ENCODE measurements around the gene RPL22.
"Not testable (repeated sequence)": the region's sequence is repeated elsewhere in the genome, so short reads cannot be mapped to it uniquely, and the experiment has no call there.

The RPL22 gene

DNA sequence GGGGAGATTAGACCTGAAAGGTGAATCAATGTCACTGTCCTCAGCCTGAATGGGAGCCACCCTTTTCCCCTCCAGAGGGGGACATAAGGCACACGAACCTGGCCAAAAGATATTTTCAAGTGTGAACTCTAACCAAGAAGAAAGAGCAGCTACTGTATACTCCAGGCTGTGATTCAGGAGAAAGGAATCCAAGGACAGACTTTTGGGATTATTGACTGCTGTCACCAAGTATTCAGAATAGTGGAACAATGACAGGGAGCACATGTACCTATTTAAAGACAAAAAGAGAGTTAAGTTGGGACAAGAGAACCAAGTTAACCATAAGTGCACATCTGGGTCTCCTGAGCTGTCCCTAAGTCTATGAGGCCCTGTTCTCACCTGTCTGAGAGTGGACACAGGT lies 34.0 kb upstream of the RPL22 start:
- no peak for ATAC-seq

- ATAC-seq: no peak
These were observed 26.3 kb upstream of the RPL22 start for GRCh38 chr1:6225651-6226050.

- no peak for ATAC-seq
These were observed 25.3 kb upstream of the RPL22 start for GRCh38 chr1:6224718-6225117.

DNA sequence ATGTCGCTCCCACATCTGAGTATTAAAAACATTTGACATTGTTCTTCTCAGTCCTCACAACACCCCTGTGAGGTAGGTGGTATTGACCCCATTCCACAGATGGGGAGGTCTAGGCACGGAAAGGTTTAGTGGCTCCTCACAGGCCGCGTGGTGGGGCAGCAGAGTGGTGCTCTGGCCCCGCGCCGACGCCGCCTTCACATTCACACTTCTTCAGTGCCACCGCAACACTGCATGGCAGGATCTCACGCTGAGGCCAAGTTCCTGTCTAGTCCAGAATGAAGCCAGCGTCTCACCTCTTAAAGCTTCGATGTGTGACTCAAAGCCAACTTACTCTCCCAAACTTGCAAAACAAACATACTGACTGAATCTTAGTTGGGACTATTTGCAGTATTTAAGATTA lies 24.2 kb upstream of the RPL22 start:
- ATAC-seq: no peak

GRCh38 chr1:6222636-6223035 lies 23.2 kb upstream of the RPL22 start:
- ATAC-seq: no peak

DNA sequence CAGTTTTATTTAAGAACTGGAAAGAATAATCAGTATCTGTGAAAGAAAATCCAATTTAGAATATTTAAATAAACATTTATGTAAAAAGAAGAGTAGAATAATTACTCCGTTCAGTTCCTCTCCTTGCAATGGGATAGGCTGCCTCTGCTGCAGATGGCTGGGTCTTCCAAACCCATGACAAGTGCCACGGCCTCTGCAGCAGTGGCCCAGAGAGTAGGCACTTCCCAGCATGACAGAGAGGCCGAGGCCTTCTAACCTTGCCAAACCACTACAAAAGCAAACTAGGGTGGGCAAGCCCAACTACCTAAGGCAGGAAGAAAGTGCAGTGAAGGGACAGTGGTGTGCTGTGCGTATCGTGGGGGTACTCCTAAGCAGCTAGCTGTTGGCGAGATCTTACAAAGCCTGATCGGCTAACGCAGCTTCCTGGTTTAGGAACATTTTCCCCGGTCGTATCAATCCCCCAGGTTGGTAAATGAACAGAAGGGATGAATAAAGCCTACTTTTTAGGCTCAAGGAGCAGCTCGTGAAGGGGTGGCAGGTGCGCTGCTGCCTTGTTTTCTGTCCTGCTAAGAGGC lies 21.9 kb upstream of the RPL22 start:
- no peak for ATAC-seq

GRCh38 chr1:6220236-6220635 lies 20.8 kb upstream of the RPL22 start:
- no peak for ATAC-seq

- not testable (repeated sequence) for ATAC-seq
These were observed 20.2 kb upstream of the RPL22 start for GRCh38 chr1:6219641-6220040.

GRCh38 chr1:6218375-6219164 lies 19.2 kb upstream of the RPL22 start:
- ATAC-seq: no peak

DNA sequence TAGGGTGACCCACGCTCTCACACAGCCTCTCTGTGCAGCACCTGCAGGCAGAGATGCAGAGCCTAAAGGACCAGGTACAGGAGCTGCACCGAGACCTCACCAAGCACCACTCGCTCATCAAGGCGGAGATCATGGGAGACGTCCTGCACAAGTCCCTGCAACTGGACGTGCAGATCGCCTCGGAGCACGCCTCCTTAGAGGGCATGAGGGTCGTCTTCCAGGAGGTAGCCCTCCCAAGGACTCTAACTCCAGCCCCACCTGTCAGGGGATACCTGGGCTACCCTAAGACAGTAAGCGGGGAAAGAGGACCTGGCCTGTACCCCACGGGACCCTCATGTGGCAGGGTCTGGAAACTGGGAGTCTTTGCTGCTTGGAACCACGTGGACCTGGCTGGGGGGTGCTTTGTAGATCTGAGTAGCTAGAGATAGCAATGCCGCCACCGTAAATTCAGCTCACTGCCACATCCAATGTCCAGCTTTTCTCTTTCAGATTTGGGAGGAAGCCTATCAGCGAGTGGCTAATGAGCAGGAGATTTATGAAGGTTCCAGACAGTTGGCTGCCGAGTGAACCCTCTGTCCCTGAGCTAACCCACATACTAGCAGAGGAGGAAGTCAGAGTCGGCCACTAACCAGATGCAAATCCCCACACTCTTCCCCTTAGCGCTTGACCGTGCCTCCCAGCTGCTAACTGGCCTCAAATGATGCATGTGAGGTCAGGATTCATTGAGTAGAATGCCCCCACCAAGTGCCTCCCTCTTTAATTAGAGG lies 13.0 kb upstream of the RPL22 start:
- ATAC-seq: no peak

- ATAC-seq: no peak
These were observed 12.3 kb upstream of the RPL22 start for GRCh38 chr1:6211731-6212130.

DNA sequence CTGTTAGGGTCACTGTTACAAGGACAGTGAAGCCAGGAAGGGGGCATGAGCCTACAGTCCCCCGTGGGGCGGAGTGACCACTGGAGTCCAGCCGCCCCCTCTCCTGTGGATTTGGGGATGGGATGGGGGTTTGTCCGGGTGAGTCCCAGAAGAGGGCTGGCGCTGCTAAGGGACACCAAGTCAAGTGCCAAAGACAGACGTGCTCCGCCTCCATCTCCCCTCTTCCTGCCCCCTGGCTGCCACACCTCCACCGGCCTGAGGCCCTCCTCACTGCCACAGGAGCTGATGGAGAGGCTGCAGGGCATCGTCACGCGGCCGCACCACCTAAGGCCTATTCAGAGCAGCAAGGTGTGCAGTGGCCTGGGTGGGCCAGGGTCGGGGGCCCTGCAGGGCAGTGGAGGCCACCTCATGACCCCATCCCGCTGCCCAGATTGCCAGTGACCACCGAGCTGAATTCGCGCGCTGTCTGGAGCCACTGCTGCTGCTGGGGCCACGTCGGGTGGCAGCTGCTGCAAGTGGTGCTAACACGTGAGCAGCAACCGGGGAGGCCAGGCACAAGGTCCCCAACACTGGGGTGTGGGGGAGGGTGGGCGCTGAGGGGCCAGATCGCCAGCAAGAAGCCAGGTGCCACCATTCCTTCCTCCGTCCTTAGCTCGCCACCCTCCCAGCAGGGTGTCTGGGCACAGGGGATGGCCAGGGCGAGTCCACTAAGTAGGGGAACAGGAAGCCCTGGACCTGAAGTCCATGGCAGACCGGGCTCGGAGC lies 11.4 kb upstream of the RPL22 start:
- ATAC-seq: no peak

DNA sequence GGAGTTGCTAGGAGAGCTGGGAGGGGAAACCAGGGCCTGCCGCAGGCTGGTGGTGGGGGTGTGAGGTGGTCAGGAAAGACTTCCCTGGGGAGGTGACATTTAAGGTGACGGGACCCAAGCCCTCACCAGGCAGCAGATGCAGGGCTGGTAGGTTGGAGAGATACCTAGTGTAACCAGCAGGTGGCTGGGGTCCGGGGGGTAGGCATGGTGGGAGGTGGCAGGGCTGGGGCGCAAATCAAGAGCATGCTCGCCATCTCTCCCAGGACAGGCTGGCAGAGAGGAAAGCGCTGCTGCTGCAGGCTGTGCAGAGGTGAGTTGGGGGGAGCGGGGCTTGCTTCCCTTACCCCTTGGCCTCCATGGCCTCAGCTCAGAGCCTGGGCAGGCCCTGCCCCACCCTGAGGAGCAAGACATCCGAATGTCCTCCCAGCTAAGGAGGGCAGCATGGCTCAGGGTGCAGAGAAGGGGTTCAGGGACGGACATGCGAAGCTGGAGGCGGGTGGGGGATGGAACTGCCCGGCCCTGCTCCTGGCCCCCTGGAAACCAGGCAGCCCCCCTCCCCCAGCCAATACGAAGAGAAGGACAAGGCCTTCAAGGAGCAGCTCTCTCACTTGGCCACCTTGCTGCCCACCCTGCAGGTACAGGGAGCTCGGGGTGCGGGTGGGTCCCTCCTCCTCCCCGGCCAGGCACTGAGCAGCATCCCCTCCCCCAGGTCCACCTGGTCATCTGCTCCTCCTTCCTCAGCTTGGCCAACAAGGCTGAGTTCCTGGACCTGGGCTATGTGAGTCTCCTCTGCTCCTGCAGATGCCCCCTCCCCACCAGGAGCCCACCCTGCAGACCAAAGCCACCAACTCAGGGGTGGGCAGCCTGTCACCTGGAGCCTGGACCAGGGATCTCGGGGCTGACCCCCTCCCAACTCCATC lies 10.5 kb upstream of the RPL22 start:
- ATAC-seq: peak; percentile 12 to 18

- peak; percentile 10 to 26 for ATAC-seq
These were observed 9.6 kb upstream of the RPL22 start for GRCh38 chr1:6208723-6209660.

GRCh38 chr1:6207921-6208320 lies 8.5 kb upstream of the RPL22 start:
- ATAC-seq: no peak

DNA sequence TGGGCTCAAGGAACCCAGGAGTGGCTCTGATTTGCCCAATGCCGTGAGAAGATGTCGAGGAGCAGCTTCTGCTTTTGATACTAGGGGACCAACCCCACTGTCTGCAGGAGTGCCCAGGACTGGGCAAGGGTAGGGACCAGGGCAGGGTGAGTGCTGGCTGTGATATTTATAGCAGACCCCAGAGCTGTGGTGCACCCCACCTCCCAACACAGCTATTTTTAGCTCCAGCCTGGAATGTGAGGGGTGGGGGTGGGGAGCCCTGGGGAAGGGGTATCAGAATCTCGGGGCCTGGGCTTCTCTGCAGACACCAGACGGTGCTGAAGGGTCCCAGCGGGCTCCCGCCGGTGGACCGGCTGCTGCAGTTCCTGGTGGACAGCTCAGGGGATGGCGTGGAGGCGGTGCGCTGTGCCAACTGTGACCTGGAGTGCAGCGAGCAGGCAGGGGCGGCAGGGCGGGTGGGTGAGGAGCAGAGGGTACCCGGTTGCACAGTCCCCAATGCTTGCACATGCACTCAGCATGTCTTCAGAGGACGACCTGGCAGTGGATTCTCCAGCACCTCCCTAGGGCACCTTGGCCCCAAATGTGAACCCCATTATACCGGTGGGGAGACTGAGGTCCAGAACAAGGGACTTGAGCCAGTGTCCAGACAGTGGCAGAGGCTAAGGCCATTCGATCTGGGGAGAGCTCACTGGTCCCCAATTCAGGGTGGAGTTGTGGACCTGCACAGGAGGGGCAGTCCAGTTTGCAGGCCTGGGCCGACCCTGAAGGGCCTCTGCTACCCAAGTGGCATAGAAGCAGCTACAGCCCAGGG lies 7.9 kb upstream of the RPL22 start:
- ATAC-seq: no peak

DNA sequence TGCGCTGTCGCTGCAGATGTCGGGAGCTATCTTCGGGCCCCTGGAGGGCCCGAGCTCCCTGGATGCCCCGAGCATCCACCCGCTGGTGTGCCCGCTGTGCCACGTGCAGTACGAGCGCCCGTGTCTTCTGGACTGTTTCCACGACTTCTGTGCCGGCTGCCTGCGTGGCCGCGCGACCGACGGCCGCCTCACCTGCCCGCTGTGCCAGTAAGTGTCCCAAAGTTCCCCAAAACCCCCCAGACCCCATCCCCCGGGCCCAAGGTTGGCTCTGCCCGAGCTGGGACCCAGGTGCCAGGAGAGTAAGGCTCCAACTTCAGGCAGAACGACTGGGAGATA lies 7.1 kb upstream of the RPL22 start:
- no peak for ATAC-seq

DNA sequence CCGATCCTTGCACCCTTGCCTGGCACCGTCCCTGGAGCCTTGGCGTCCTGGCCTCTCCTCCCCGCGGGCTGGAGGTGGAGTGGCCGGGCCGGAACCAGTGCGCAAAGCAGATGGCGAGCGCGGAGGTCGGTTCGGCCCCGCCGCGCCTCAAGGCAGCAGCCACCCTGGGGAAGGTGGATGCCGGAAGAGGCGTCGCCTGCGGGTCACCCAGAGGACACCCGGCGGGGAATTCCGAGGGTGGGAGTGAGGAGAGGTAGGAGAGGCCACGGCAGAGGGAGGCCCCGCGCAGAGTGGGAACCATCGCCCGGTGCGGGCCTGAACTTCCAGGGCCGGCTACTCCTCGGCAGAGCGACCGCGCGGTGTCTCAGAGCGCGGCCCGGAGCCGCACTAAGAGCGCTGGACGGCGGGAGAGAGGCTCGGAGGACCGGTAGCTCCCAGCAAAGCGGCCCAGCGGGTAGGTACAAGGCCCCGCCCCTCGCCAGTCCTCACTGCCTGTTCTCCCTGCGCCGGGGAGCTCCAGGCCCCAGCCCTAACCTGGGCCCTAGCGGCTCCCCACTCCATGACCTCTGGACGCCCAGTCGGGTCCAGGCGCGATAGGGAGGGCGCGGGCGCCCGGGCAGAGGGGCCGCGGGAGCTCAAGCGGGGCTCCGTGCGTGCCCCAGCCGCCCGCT lies 6.6 kb upstream of the RPL22 start, which contains the start of gene RNF207:
RNF207 (plus strand) TSS at position 271 of the 671 bp plus-strand sequence. CDS start 417 bp downstream, outside the sequence.
- peak; percentile 84 to 85 for ATAC-seq

GRCh38 chr1:6202256-6202655 lies 2.9 kb upstream of the RPL22 start:
- no peak for ATAC-seq

Measured in activated CD4-positive, CD25-positive, alpha-beta regulatory T cell treated with anti-CD3 and anti-CD28 coated beads, Interleukin-2, amount 50 U/mL, for 24 hours (primary cell).